HEK293 (cell line): ENCODE results near the gene SLU7.

Experiments used
- ZFP3 ChIP-seq: fragments of 450-650 bp; formaldehyde crosslinking; IDR thresholded peaks from 2 replicates; pipeline ENCODE4 v1.5.1; 2016; ENCODE audit warnings: low read depth, missing biosample characterization, missing genetic modification characterization
- ZNF174 ChIP-seq: fragments of 450-650 bp; formaldehyde crosslinking; IDR thresholded peaks from 2 replicates; pipeline ENCODE4 v1.5.0; 2017; ENCODE audit warnings: missing biosample characterization, mild to moderate bottlenecking, missing genetic modification characterization
- ZNF24 ChIP-seq: fragments of 450-650 bp; formaldehyde crosslinking; IDR thresholded peaks from 2 replicates; pipeline ENCODE4 v1.5.1; 2016; ENCODE audit warnings: missing biosample characterization, missing genetic modification characterization
- ZNF274 ChIP-seq, 2 experiments: fragments of 200-500 bp in 1 of 2; fragments of 450-650 bp in 1 of 2; sonication (Bioruptor generic) in 1 of 2; formaldehyde crosslinking in 1 of 2; IDR thresholded peaks; 2 replicates each; pipeline versions ENCODE4 v1.5.1 to v1.6.1; 2014 to 2016; ENCODE audit warnings: borderline replicate concordance in 1 of 2, inconsistent platforms in 1 of 2, low read length in 1 of 2, missing biosample characterization in 1 of 2, missing genetic modification characterization in 1 of 2
- TF ChIP-seq, protein P1 (sequence below): fragments of 450-650 bp; formaldehyde crosslinking; IDR thresholded peaks from 2 replicates; pipeline ENCODE4 v1.5.1; 2016; ENCODE audit warnings: missing biosample characterization, missing genetic modification characterization
- TF ChIP-seq, protein P2 (sequence below): fragments of 450-650 bp; formaldehyde crosslinking; IDR thresholded peaks from 2 replicates; pipeline ENCODE4 v1.5.1; 2016; ENCODE audit warnings: missing biosample characterization, missing genetic modification characterization
- TF ChIP-seq, protein P3 (sequence below): fragments of 450-650 bp; formaldehyde crosslinking; IDR thresholded peaks from 2 replicates; pipeline ENCODE4 v1.5.1; 2016; ENCODE audit warnings: missing biosample characterization, missing genetic modification characterization
- TF ChIP-seq, protein P4 (sequence below): fragments of 450-650 bp; formaldehyde crosslinking; IDR thresholded peaks from 2 replicates; pipeline ENCODE4 v1.5.1; 2016; ENCODE audit warnings: missing biosample characterization, missing genetic modification characterization
- TF ChIP-seq, protein P5 (sequence below): fragments of 450-650 bp; formaldehyde crosslinking; IDR thresholded peaks from 2 replicates; pipeline ENCODE4 v1.5.1; 2016; ENCODE audit warnings: missing biosample characterization, missing genetic modification characterization

DNA sequence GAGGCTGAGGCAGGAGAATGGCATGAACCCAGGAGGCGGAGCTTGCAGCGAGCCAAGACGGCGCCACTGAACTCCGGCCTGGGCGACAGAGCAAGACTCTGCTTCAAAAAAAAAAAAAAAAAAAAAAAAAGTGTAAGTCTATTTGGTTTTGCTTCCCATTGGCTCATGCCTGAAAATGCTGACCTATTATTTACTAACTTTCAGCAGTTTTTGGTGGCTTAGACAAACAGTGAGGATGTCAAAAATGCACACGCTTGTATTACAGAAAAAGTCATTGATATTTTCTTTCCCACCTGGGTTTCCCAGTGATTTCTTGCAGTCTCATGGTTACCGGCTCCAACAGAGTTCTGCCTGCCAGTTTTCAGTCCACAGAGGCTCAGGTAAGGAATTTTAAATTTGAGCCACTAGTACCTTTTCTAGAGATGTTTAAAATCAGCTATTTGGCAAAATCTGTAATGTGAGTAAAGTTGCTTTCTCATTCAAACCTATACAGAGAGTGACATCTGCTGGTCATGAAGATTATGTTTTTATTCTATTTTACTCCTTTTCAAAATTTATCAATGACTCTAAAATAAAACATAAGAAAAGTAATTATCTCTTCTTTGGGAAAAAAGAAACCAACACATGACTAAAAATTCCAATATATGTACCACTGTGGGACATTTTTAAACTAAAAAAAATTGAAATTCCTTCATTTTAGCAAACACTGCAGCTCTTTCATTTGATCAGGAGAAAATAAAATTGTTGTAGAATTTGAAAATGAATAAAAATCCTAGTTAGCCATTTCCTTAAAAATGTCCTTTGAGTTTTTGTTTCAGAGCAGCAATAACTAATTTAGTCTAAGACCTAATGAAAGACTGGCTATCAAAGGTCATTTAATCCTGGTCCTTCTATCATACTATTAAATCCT, 27.8 kb downstream of the SLU7 start:
- TF ChIP-seq ZNF174 (no peak), ZNF274 (IDR thresholded peaks at IDR 0.05; ENCODE audit: low read length) (no peak), ZNF274 (tag by site-specific recombination; IDR thresholded peaks at IDR 0.05; ENCODE audit: borderline replicate concordance) (no peak), ZNF24 (tag by site-specific recombination) (no peak), ZFP3 (no peak)
- TF ChIP-seq, protein P1, sequence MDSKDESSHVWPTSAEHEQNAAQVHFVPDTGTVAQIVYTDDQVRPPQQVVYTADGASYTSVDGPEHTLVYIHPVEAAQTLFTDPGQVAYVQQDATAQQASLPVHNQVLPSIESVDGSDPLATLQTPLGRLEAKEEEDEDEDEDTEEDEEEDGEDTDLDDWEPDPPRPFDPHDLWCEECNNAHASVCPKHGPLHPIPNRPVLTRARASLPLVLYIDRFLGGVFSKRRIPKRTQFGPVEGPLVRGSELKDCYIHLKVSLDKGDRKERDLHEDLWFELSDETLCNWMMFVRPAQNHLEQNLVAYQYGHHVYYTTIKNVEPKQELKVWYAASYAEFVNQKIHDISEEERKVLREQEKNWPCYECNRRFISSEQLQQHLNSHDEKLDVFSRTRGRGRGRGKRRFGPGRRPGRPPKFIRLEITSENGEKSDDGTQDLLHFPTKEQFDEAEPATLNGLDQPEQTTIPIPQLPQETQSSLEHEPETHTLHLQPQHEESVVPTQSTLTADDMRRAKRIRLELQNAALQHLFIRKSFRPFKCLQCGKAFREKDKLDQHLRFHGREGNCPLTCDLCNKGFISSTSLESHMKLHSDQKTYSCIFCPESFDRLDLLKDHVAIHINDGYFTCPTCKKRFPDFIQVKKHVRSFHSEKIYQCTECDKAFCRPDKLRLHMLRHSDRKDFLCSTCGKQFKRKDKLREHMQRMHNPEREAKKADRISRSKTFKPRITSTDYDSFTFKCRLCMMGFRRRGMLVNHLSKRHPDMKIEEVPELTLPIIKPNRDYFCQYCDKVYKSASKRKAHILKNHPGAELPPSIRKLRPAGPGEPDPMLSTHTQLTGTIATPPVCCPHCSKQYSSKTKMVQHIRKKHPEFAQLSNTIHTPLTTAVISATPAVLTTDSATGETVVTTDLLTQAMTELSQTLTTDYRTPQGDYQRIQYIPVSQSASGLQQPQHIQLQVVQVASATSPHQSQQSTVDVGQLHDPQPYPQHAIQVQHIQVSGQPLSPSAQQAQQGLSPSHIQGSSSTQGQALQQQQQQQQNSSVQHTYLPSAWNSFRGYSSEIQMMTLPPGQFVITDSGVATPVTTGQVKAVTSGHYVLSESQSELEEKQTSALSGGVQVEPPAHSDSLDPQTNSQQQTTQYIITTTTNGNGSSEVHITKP (tag by site-specific recombination): no peak
- TF ChIP-seq, protein P2, sequence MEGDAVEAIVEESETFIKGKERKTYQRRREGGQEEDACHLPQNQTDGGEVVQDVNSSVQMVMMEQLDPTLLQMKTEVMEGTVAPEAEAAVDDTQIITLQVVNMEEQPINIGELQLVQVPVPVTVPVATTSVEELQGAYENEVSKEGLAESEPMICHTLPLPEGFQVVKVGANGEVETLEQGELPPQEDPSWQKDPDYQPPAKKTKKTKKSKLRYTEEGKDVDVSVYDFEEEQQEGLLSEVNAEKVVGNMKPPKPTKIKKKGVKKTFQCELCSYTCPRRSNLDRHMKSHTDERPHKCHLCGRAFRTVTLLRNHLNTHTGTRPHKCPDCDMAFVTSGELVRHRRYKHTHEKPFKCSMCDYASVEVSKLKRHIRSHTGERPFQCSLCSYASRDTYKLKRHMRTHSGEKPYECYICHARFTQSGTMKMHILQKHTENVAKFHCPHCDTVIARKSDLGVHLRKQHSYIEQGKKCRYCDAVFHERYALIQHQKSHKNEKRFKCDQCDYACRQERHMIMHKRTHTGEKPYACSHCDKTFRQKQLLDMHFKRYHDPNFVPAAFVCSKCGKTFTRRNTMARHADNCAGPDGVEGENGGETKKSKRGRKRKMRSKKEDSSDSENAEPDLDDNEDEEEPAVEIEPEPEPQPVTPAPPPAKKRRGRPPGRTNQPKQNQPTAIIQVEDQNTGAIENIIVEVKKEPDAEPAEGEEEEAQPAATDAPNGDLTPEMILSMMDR (tag by site-specific recombination): no peak
- TF ChIP-seq, protein P3, sequence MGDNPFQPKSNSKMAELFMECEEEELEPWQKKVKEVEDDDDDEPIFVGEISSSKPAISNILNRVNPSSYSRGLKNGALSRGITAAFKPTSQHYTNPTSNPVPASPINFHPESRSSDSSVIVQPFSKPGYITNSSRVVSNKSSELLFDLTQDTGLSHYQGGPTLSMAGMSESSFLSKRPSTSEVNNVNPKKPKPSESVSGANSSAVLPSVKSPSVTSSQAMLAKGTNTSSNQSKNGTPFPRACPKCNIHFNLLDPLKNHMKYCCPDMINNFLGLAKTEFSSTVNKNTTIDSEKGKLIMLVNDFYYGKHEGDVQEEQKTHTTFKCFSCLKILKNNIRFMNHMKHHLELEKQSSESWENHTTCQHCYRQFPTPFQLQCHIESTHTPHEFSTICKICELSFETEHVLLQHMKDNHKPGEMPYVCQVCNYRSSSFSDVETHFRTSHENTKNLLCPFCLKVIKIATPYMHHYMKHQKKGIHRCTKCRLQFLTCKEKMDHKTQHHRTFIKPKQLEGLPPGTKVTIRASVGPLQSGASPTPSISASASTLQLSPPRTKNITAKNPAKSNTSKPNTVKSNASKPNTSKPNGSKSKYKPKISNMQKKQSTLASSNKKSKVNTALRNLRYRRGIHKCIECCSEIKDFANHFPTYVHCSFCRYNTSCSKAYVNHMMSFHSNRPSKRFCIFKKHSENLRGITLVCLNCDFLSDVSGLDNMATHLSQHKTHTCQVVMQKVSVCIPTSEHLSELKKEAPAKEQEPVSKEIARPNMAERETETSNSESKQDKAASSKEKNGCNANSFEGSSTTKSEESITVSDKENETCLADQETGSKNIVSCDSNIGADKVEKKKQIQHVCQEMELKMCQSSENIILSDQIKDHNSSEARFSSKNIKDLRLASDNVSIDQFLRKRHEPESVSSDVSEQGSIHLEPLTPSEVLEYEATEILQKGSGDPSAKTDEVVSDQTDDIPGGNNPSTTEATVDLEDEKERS (tag by site-specific recombination): no peak
- TF ChIP-seq, protein P4, sequence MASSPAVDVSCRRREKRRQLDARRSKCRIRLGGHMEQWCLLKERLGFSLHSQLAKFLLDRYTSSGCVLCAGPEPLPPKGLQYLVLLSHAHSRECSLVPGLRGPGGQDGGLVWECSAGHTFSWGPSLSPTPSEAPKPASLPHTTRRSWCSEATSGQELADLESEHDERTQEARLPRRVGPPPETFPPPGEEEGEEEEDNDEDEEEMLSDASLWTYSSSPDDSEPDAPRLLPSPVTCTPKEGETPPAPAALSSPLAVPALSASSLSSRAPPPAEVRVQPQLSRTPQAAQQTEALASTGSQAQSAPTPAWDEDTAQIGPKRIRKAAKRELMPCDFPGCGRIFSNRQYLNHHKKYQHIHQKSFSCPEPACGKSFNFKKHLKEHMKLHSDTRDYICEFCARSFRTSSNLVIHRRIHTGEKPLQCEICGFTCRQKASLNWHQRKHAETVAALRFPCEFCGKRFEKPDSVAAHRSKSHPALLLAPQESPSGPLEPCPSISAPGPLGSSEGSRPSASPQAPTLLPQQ: no peak
- TF ChIP-seq, protein P5, sequence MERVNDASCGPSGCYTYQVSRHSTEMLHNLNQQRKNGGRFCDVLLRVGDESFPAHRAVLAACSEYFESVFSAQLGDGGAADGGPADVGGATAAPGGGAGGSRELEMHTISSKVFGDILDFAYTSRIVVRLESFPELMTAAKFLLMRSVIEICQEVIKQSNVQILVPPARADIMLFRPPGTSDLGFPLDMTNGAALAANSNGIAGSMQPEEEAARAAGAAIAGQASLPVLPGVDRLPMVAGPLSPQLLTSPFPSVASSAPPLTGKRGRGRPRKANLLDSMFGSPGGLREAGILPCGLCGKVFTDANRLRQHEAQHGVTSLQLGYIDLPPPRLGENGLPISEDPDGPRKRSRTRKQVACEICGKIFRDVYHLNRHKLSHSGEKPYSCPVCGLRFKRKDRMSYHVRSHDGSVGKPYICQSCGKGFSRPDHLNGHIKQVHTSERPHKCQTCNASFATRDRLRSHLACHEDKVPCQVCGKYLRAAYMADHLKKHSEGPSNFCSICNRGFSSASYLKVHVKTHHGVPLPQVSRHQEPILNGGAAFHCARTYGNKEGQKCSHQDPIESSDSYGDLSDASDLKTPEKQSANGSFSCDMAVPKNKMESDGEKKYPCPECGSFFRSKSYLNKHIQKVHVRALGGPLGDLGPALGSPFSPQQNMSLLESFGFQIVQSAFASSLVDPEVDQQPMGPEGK (tag by site-specific recombination): no peak
